HepG2 (cell line): ENCODE measurements around the gene INF2. TPM values are rescaled to one million over a fixed set of nuclear protein-coding genes. Genes with fewer than 3 reads are reported as not detected.
A peak's percentile ranks its signal among the peaks of the same experiment; 100 is the strongest.

Experiments
- ATAC-seq: fragments of 200-7000 bp; cut with Tn5 transposase; 3 replicates; pipeline ENCODE4 v1.9.1; 2020; ENCODE audit warnings: mild to moderate bottlenecking, moderate library complexity
- BruUV-seq: library from RNA; stranded (reverse); fragments of 400-500 nt; replicated peaks from 2 replicates; lab custom pipeline; 2021; lab: Mats Ljungman, UMichigan
- CTCF ChIA-PET: fragments of 300-600 bp; formaldehyde crosslinking; extraction: SDS; loops from one replicate; lab custom pipeline; 2021; ENCODE audit warnings: low total read pairs, inconsistent platforms, low intra/inter-chr PET ratio; lab: Yijun Ruan, JAX
- POLR2A ChIA-PET: fragments of 350-600 bp; sonication (Branson Sonifier 250); formaldehyde crosslinking; loops from one replicate; lab custom pipeline; 2020; ENCODE audit warnings: antibody characterized with exemption, inconsistent platforms; lab: Yijun Ruan, JAX
- DNase-seq: peaks from one replicate; pipeline ENCODE4 v3.0.0-alpha.2; 2015; ENCODE audit warnings: low spot score
- FAIRE-seq: peaks from 3 replicates; lab custom pipeline; 2011; peaks lifted over from hg19 to GRCh38; lab: Jason Lieb, UNC
- H2AFZ ChIP-seq: one replicate; pipeline ENCODE4 v1.6.1; 2011; ENCODE audit warnings: low read length, inconsistent platforms
- H3K27ac ChIP-seq: fragments of 300-600 bp; 3 replicates; pipeline ENCODE4 v1.8.0; 2011; ENCODE audit warnings: mixed run types, mild to moderate bottlenecking, mixed read lengths, low read length, inconsistent platforms; ENCODE audit not compliant: insufficient read depth; ENCODE audit errors: extremely low read length
- H3K27me3 ChIP-seq, 2 experiments: fragments of 200-600 bp in 1 of 2; 2 replicates in 1 of 2; 3 replicates in 1 of 2; pipeline versions ENCODE4 v1.6.0 to v1.8.0; 2011; ENCODE audit warnings: low read length in 2 of 2, mild to moderate bottlenecking in 2 of 2, moderate library complexity in 2 of 2, inconsistent platforms in 1 of 2; ENCODE audit not compliant: insufficient read depth in 2 of 2, control insufficient read depth in 1 of 2
- H3K36me3 ChIP-seq, 2 experiments: fragments of 200-600 bp in 1 of 2; replicated peaks in 1 of 2; 2 replicates in 1 of 2; 3 replicates in 1 of 2; pipeline versions ENCODE4 v1.5.1 to v1.8.0; 2011; ENCODE audit warnings: low read length in 2 of 2, inconsistent platforms in 1 of 2; ENCODE audit not compliant: insufficient read depth in 2 of 2, control insufficient read depth in 1 of 2
- H3K4me1 ChIP-seq: 2 replicates; pipeline ENCODE4 v1.5.1; 2012; ENCODE audit warnings: low read length, inconsistent platforms; ENCODE audit not compliant: insufficient read depth
- H3K4me2 ChIP-seq: 2 replicates; pipeline ENCODE4 v1.6.0; 2011; ENCODE audit warnings: low read depth, low read length, inconsistent platforms
- H3K4me3 ChIP-seq, 3 experiments: fragments of 200-600 bp in 1 of 3; sonication (generic), shearing (Covaris generic) in 1 of 3; replicated peaks in 1 of 3; 2 replicates each; pipeline ENCODE4 v1.5.1; 2011 to 2016; ENCODE audit warnings: low read length in 3 of 3, inconsistent platforms in 2 of 3, low read depth in 2 of 3, mild to moderate bottlenecking in 2 of 3, control low read depth in 1 of 3, mixed read lengths in 1 of 3; ENCODE audit not compliant: insufficient read depth in 1 of 3
- H3K79me2 ChIP-seq: one replicate; pipeline ENCODE4 v1.6.1; 2011; ENCODE audit warnings: low read length, inconsistent platforms; ENCODE audit not compliant: insufficient read depth
- H3K9ac ChIP-seq: 2 replicates; pipeline ENCODE4 v1.6.0; 2011; ENCODE audit warnings: mild to moderate bottlenecking, low read depth, low read length, inconsistent platforms; ENCODE audit not compliant: insufficient read depth
- H3K9me3 ChIP-seq: 2 replicates; pipeline ENCODE4 v1.5.1; 2012; ENCODE audit warnings: mild to moderate bottlenecking, low read length
- H4K20me1 ChIP-seq: 2 replicates; pipeline ENCODE4 v1.6.0; 2011; ENCODE audit warnings: inconsistent platforms, mild to moderate bottlenecking, low read length, moderate library complexity; ENCODE audit not compliant: insufficient read depth
- ARID2 ChIP-seq: sonication (generic); formaldehyde crosslinking; IDR thresholded peaks from 2 replicates; pipeline ENCODE4 v1.8.1; 2022; ENCODE audit warnings: mild to moderate bottlenecking, missing genetic modification reagents, borderline replicate concordance
- CEBPB ChIP-seq: IDR thresholded peaks from 2 replicates; pipeline ENCODE4 v1.6.1; 2011; ENCODE audit warnings: low read depth, low read length, improper control_type of control experiment, borderline replicate concordance
- FOXA3 ChIP-seq: IDR thresholded peaks from 2 replicates; pipeline ENCODE4 v1.6.1; 2016; ENCODE audit warnings: missing genetic modification reagents, missing compliant biosample characterization
- HCFC1 ChIP-seq: fragments of 150-350 bp; IDR thresholded peaks from 2 replicates; pipeline ENCODE4 v1.6.1; 2014; ENCODE audit warnings: low read depth, low read length
- HMGA1 ChIP-seq: sonication (generic); formaldehyde crosslinking; conservative IDR thresholded peaks from 2 replicates; pipeline ENCODE4 v1.4.0; 2020; ENCODE audit warnings: missing genetic modification reagents
- KDM6A ChIP-seq: IDR thresholded peaks from 2 replicates; pipeline ENCODE4 v1.6.1; 2016; ENCODE audit warnings: low read depth
- MAFK ChIP-seq, 2 experiments: IDR thresholded peaks in 1 of 2; conservative IDR thresholded peaks in 1 of 2; 2 replicates each; pipeline ENCODE4 v1.6.1; 2011; ENCODE audit warnings: improper control_type of control experiment in 2 of 2, low read length in 2 of 2
- MIER2 ChIP-seq: IDR thresholded peaks from 2 replicates; pipeline ENCODE4 v1.6.1; 2016; ENCODE audit warnings: missing biosample characterization, missing genetic modification reagents
- USF2 ChIP-seq, 2 experiments: sonication (generic) in 1 of 2; formaldehyde crosslinking in 1 of 2; IDR thresholded peaks; 2 replicates each; pipeline versions ENCODE4 v1.5.1 to v1.6.1; 2011 to 2020; ENCODE audit warnings: borderline replicate concordance in 1 of 2, low read depth in 1 of 2, low read length in 1 of 2, mild to moderate bottlenecking in 1 of 2, missing genetic modification reagents in 1 of 2, moderate library complexity in 1 of 2
- ZNF142 ChIP-seq: sonication (generic); formaldehyde crosslinking; IDR thresholded peaks from 2 replicates; pipeline ENCODE4 v1.4.0; 2020; ENCODE audit warnings: missing genetic modification reagents
- ZXDC ChIP-seq: sonication (generic); formaldehyde crosslinking; IDR thresholded peaks from 2 replicates; pipeline ENCODE4 v1.5.0; 2020; ENCODE audit warnings: mild to moderate bottlenecking, missing genetic modification reagents
- WGBS: methylation state at CpG from one replicate; pipeline ENCODE4 v1.1.6; 2017; ENCODE audit warnings: low lambda C conversion rate; 5-methylcytosine and 5-hydroxymethylcytosine counted together
- in situ Hi-C: cut with HindIII; loops from 2 replicates; pipeline ENCODE4 v1.10.0; 2017; ENCODE audit warnings: low pct_unique_long_range_greater_than_20kb; ENCODE audit not compliant: extremely low pct_ligation_motif_present
- intact Hi-C: fragments of 100-400 bp; cut with micrococcal nuclease; formaldehyde crosslinking; loops from one replicate; pipeline ENCODE4 v1.10.0; 2022; ENCODE audit not compliant: unreplicated experiment
- polyA plus RNA-seq, 8 experiments: library from polyadenylated mRNA; depleted of rRNA in 3 of 8; stranded (reverse) in 7 of 8; unstranded in 1 of 8; fragments of >200 nt; fragmentation: Illumina TruSeq in 4 of 8; extraction: Trizol in 4 of 8; gene quantifications; 2 replicates each; pipeline versions ENCODE4 v1.2.1 to v1.2.3, GENCODE V29; 2011 to 2016; ENCODE audit warnings: low read depth in 4 of 8, missing spikeins in 1 of 8, mixed read lengths in 1 of 8; ENCODE audit not compliant: insufficient read depth in 1 of 8
- total RNA-seq, 5 experiments: library from RNA; depleted of rRNA; stranded (reverse); fragments of >200 nt; fragmentation: Illumina TruSeq; extraction: Trizol; gene quantifications; 2 replicates each; pipeline ENCODE4 v1.2.3, GENCODE V29; 2016; ENCODE audit warnings: low read depth in 1 of 5

Gene INF2
- total and polyA plus RNA-seq, 2 of the 13 experiments (the other 11 are each of a cell fraction or from before 2014, with no cell fraction given): 16.4 to 26.4 TPM

GRCh38 chr14:104680806-104681688 is 8.4 kb upstream of the INF2 start:
- Histone ChIP-seq H3K4me3 (peak overlapping the region; percentile 49 to 61 (median 50)), H3K9me3 (no peaks in the 10 kb centered on the region), H3K4me2 (peak overlapping the region; percentile 88), H3K27me3 (no peaks in the 10 kb centered on the region), H2AFZ (no peak overlapping the region), H4K20me1 (no peaks in the 10 kb centered on the region), H3K4me1 (peaks cover 95% of the 10 kb centered on the region), H3K27ac (peak overlapping the region; percentile 56), H3K36me3 (no peaks in the 10 kb centered on the region), H3K9ac (peak overlapping the region; percentile 51), H3K79me2 (no peaks in the 10 kb centered on the region)
- ChIA-PET POLR2A (interaction anchor here (0.9 to 7.6 kb wide), 9 partner anchors 9 to 86 kb away, joined by 3 to 179 read pairs (median 4); partner anchors contain the start of genes INF2 and SIVA1), CTCF (interaction anchor here (1.3 to 1.5 kb wide), 2 partner anchors 27 to 31 kb away, joined by 3 to 9 read pairs; no protein-coding TSS in a partner anchor)
- peak; percentile 50 for ATAC-seq
- FAIRE-seq: peak; percentile 86
- peak; percentile 73 for DNase-seq
- BruUV-seq: no TSS peak
- in situ Hi-C loops: no loop called here
- WGBS: 12% methylated on average over 20 of the region's 26 CpGs
- intact Hi-C loops: no loop called here
- TF ChIP-seq CEBPB (no peak), MIER2 (CRISPR knock-in tag) (no peak), ZXDC (peak; percentile 69; the same call in 1 of the 2 replicates), ZNF142 (CRISPR knock-in tag) (no peak), USF2 (IDR thresholded peaks at IDR 0.05; ENCODE audit: low read depth, low read length) (no peak), USF2 (CRISPR knock-in tag; IDR thresholded peaks at IDR 0.05; ENCODE audit: borderline replicate concordance) (peak; percentile 36; the same call in 1 of the 2 replicates), HCFC1 (no peak), ARID2 (CRISPR knock-in tag) (no peak), MAFK (conservative IDR thresholded peaks at IDR 0.05 in 1 of 2, IDR thresholded peaks at IDR 0.05 in 1 of 2; ENCODE audit: low read length in 2 of 2) (no peak), HMGA1 (no peak), KDM6A (CRISPR knock-in tag) (no peak), FOXA3 (CRISPR knock-in tag) (peak; percentile 2; the same call in 1 of the 2 replicates)
